Activated CD4-positive, alpha-beta T cell treated with anti-CD3 and anti-CD28 coated beads for 4 hours (primary cell): ENCODE measurements around the gene GBP3.
"Not testable (repeated sequence)": the region's sequence is repeated elsewhere in the genome, so short reads cannot be mapped to it uniquely, and the experiment has no call there.

ENCODE experiments used
- DNase-seq, 2 donors: peaks; one replicate each; pipeline ENCODE4 v3.0.0-alpha.2; 2020

Gene GBP3

DNA sequence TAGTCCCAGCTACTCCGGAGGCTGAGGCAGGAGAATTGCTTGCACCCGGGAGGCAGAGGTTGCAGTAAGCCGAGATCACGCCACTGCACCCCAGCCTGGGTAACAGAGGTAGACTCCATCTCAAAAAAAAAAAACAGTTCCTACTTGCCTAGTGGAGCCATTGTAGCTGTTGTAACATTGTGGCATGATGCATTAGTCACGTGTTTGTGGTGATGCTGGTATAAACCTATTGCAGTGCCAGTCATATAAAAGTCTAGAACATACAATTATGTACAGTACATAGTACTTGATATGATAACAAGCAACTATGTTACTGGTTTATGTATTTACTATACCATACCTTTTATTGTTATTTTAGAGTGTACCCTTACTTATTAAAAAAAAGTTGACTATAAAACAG, 46.4 kb downstream of the GBP3 start:
- DNase-seq: no peak

DNA sequence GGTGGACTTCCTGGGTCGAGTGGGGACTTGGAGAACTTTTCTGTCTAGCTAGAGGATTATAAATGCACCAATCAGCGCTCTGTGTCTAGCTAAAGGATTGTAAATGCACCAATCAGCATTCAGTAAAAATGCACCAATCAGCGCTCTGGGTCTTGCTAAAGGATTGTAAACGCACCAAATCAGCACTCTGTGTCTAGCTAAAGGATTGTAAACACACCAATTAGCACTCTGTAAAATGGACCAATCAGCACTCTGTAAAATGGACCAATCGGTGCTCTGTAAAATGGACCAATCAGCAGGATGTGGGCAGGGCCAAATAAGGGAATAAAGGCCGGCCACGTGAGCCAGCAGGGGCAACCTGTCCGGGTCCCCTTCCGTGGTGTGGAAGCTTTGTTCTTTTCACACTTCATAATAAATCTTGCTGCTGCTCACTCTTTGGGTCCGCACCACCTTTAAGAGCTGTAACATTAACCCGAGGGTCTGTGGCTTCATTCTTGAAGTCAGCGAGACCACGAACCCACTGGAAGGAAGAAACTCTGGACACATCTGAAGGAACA, 48.0 kb downstream of the GBP3 start:
- DNase-seq: not testable (repeated sequence)

DNA sequence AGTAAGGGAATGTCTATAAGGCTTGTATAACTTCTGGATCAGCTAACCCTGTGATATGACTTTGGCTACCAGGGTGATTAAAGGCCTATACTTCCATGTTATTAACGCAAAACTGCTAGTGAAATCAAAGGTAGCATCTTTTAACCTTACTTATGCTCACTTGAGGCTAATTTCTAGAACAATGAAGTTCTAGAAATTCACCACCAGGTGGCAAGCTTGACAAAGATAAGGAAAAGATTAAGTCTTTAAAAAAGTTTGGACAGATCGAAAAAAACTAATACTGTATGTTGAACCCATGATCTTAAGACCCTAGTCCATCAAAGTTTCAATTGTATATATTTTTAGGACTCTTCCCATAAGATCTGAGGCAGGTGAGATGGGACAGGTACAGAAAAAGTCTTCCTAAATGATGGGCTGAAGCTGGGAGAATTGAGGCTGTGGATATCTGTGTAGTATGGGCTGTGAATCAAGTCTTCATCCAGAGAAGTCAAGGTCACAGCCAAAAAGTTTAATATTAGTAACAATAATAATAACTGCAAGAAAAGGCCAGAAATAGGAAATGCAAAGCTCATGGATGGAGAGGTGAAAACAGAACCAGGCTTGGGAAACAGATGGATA, 49.0 kb downstream of the GBP3 start:
- DNase-seq: no peak

DNA sequence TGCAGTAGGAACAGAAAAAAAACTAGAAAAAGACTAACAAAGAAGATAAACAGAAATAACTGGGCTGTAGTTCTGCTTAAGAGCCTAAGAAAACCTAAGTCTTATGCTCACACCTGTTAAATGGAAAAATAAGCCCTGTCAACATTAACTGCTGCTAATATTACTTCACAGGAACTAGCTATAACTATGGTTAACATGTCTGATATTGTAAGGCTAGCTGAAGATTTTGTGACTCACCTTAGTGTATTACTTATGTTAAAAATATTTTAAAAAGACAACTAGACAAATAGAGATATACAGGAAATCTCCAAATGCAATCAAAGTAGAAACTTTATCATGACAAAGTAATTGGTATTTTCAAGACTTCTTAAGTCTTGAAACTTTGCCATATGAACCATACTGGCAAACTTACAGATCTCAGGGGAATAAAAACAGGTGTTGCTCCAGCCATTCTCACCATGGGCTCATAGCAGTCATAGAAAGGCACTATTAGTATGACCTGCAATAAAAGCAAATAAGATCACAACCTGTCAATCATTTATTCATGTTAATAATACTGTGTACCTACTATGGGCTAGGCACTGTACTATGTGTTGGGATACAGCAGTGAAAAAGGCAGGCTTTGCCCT, 60.9 kb downstream of the GBP3 start:
- no peak for DNase-seq

GRCh38 chr1:88961081-88961480, 61.6 kb downstream of the GBP3 start:
- DNase-seq: no peak
